Cortex of kidney (tissue), 1 donor: Measurements from ENCODE around the gene SDS.

Experiments
- DNase-seq: peaks from one replicate; lab custom pipeline; 2025; lab: John Stamatoyannopoulos, UW

Gene SDS

GRCh38 chr12:113398346-113399290 lies 5.1 kb downstream of the SDS start:
- no peak for DNase-seq

GRCh38 chr12:113397497-113398197 lies 6.0 kb downstream of the SDS start:
- DNase-seq = no peak

- no peak for DNase-seq
Observed at GRCh38 chr12:113396828-113397496, 6.7 kb downstream of the SDS start.

GRCh38 chr12:113396200-113396599 lies 7.5 kb downstream of the SDS start:
- DNase-seq = no peak

GRCh38 chr12:113395119-113395518 lies 8.6 kb downstream of the SDS start:
- DNase-seq = no peak

GRCh38 chr12:113393749-113394148 lies 9.9 kb downstream of the SDS start:
- no peak for DNase-seq

- DNase-seq = no peak
Observed at GRCh38 chr12:113392988-113393579, 10.6 kb downstream of the SDS start.

GRCh38 chr12:113392520-113392919 lies 11.2 kb downstream of the SDS start:
- DNase-seq = no peak

- no peak for DNase-seq
Observed at GRCh38 chr12:113391650-113392337, 11.9 kb downstream of the SDS start.

- no peak for DNase-seq
Observed at GRCh38 chr12:113391145-113391544, 12.5 kb downstream of the SDS start.

- no peak for DNase-seq
Observed at GRCh38 chr12:113390064-113391043, 13.3 kb downstream of the SDS start.

- no peak for DNase-seq
Observed at GRCh38 chr12:113388351-113388750, 15.3 kb downstream of the SDS start.

- DNase-seq = no peak
Observed at GRCh38 chr12:113387631-113388030, 16.1 kb downstream of the SDS start.

- no peak for DNase-seq
Observed at GRCh38 chr12:113386866-113387566, 16.7 kb downstream of the SDS start.

GRCh38 chr12:113385282-113385882 lies 18.3 kb downstream of the SDS start:
- DNase-seq = no peak

GRCh38 chr12:113384778-113385177 lies 18.9 kb downstream of the SDS start:
- DNase-seq = no peak

- DNase-seq = no peak
Observed at GRCh38 chr12:113382206-113382605, 21.5 kb downstream of the SDS start.

GRCh38 chr12:113381220-113381619 lies 22.5 kb downstream of the SDS start:
- no peak for DNase-seq

GRCh38 chr12:113378291-113378690 lies 25.4 kb downstream of the SDS start:
- DNase-seq = no peak
